T-cell (primary cell): ENCODE measurements around the gene TNPO3. TPM values are rescaled to one million over a fixed set of nuclear protein-coding genes. Genes with fewer than 3 reads are reported as not detected.

Experiments
- ATAC-seq, 4 experiments: fragments of 200-7000 bp in 3 of 4; fragments of 150-1000 bp in 1 of 4; cut with Tn5 transposase; replicated peaks in 1 of 4; 1 replicate in 3 of 4; 2 replicates in 1 of 4; pipeline ENCODE4 v1.10.0; 2021; ENCODE audit warnings: moderate library complexity in 3 of 4, mild to moderate bottlenecking in 2 of 4, moderate number of reproducible peaks in 1 of 4
- CTCF ChIA-PET, 2 donors: fragments of 300-600 bp; sonication (Branson Sonifier 250); formaldehyde crosslinking; loops; one replicate each; lab custom pipeline; 2022; ENCODE audit warnings: antibody characterized with exemption in 2 of 2; lab: Charles Lee
- POLR2A ChIA-PET, 2 donors: fragments of 300-600 bp; sonication (Branson Sonifier 250); formaldehyde crosslinking; loops; one replicate each; lab custom pipeline; 2022; ENCODE audit warnings: antibody characterized with exemption in 2 of 2; lab: Charles Lee
- DNase-seq, 35 experiments: peaks; one replicate each; pipeline versions ENCODE4 v3.0.0 to v3.0.0-alpha.2; 2013 to 2023
- H3K27ac ChIP-seq: one replicate; pipeline ENCODE4 v1.5.1; 2013; ENCODE audit warnings: low read length
- H3K27me3 ChIP-seq, 2 experiments: replicated peaks in 1 of 2; 1 replicate in 1 of 2; 2 replicates in 1 of 2; pipeline versions ENCODE4 v1.6.1 to v1.7.0; 2013; ENCODE audit warnings: low read length in 1 of 2, mixed read lengths in 1 of 2; ENCODE audit not compliant: control insufficient read depth in 2 of 2, insufficient read depth in 2 of 2; ENCODE audit errors: extremely low read depth in 1 of 2
- H3K36me3 ChIP-seq, 2 donors: 1 replicate in 1 of 2; 2 replicates in 1 of 2; pipeline versions ENCODE4 v1.6.1 to v1.7.0; 2013; ENCODE audit warnings: low read length in 1 of 2; ENCODE audit not compliant: control insufficient read depth in 2 of 2, insufficient read depth in 1 of 2; ENCODE audit errors: extremely low read depth in 1 of 2
- H3K4me1 ChIP-seq, 2 experiments: 1 replicate in 1 of 2; 2 replicates in 1 of 2; pipeline versions ENCODE4 v1.6.1 to v1.7.0; 2013; ENCODE audit warnings: low read length in 2 of 2, mixed read lengths in 1 of 2; ENCODE audit not compliant: insufficient read depth in 2 of 2, control insufficient read depth in 1 of 2; ENCODE audit errors: extremely low read depth in 1 of 2
- H3K4me3 ChIP-seq, 2 donors: 1 replicate in 1 of 2; 2 replicates in 1 of 2; pipeline versions ENCODE4 v1.5.1 to v1.7.0; 2013; ENCODE audit warnings: mild to moderate bottlenecking in 2 of 2, low read length in 1 of 2, moderate library complexity in 1 of 2; ENCODE audit not compliant: control insufficient read depth in 1 of 2; ENCODE audit errors: extremely low read depth in 1 of 2
- H3K9me3 ChIP-seq: 2 replicates; pipeline ENCODE4 v1.7.0; 2013
- H3K27ac Mint-ChIP-seq, 2 donors: one replicate each; pipeline ENCODE4 v1.8.0; 2020 to 2021; ENCODE audit warnings: mild to moderate bottlenecking in 2 of 2, mixed read lengths in 2 of 2
- H3K27me3 Mint-ChIP-seq, 2 donors: one replicate each; pipeline ENCODE4 v1.8.0; 2021 to 2022; ENCODE audit warnings: mixed read lengths in 2 of 2
- H3K36me3 Mint-ChIP-seq: one replicate; pipeline ENCODE4 v1.8.0; 2021; ENCODE audit warnings: mixed read lengths
- H3K4me1 Mint-ChIP-seq, 3 donors: one replicate each; pipeline ENCODE4 v1.8.0; 2020 to 2022; ENCODE audit warnings: mixed read lengths in 3 of 3, mild to moderate bottlenecking in 1 of 3
- H3K4me3 Mint-ChIP-seq, 3 donors: one replicate each; pipeline ENCODE4 v1.8.0; 2020 to 2022; ENCODE audit warnings: mild to moderate bottlenecking in 3 of 3, mixed read lengths in 3 of 3, moderate library complexity in 3 of 3
- H3K9me3 Mint-ChIP-seq, 3 donors: one replicate each; pipeline ENCODE4 v1.8.0; 2020 to 2022; ENCODE audit warnings: mixed read lengths in 3 of 3
- WGBS: methylation state at CpG from one replicate; pipeline ENCODE4 v1.1.5; 2013; ENCODE audit warnings: missing lambda C conversion rate; ENCODE audit not compliant: insufficient coverage; 5-methylcytosine and 5-hydroxymethylcytosine counted together
- total RNA-seq, 35 experiments: library from RNA in 6 of 35; stranded (reverse) in 6 of 35; fragments of 120-200 nt in 1 of 35; gene quantifications; one replicate each; pipeline versions ENCODE4 v1.2.1 to v1.2.4 and lab custom pipeline; 2013 to 2026

TNPO3 gene
- total RNA-seq, 5 donors from 2014 or later (not counting 1 experiment from before 2014, with no cell fraction given) = 26.5 to 39.9 (median 35.9) TPM

DNA sequence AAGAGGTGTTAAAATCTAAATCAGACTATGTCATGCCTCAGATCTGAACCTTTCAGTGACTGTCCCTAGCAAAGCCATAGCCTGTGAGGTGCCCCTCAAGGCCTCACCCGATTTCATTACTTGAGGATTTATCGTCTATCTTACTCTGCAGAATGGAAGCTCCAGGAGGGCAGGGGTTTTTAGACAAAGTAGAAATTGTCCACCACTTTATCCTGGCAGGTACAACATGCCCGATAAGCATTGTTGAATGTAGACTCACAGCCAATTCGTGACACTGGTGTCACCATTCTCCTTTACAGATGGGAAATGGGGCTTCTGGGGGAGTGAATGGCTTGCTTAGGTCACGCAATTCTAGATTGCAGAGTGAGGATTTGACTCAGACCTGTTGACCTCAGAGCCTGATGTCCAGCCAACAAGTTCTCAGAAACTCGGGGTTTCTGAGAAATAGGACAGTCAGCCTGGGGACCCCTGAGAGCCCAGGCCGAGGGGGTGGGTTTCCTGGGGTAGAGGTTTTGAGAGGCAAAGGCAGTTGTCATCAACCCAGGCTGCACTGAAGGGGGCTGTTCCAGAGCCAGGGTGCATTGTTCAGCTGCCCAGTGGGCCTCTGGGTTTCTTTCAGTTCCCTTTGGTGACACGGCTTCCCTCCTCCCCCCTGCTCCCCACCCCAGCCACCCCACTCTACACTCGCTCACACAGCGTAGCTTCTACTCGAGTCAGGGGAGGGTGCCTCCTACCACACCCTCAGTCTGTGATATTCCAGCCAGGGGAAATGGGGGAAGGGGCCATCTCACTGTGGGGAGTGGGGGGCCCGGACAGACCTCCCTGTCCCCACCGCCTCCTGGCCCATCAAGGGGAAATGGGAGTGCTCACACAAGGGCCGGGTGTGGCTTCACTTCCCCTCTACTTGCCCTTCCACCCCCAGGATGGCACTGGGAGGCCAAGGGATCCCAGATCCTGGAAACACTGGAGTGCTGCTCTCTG, 120.3 kb downstream of the TNPO3 start:
- Mint-ChIP-seq H3K27ac (no peak overlapping the region), H3K9me3 (no peaks in the 10 kb centered on the region), H3K4me3 (no peak overlapping the region)

DNA sequence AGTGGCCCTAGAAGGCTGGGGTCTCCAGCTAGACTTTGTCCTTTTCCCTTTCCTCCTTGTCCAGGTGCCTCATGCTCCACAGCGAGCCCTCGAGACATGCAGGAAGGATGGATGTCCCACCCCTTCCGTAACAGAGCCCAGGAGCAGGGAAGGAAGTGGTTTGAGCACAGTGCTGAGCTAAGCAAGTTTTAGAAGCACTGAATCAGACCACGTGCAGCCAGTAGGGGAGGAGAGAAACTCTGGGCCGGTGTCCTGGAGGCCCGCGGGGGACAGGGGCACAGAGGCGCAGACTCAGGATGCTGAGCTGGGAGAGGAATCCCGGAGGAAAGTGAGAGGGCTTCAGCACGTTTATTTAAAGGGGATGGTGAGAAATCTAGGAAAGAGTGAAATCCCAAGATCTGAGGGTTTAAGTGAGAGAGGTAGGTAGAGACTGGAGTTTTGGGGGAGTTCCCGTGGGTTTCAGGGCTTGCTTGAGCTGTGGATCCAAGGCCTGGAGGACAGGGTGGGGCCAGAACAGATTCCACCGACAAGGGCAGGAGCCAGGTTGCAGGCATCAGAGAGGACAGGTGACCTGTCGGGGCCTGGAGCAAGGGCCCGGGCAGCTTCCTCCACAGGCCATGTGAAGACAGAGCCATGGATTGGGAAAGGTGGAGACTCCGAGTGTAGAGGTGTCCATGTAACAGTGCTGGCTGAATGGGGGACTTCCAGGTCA, 121.6 kb downstream of the TNPO3 start:
- no peaks in the 10 kb centered on the region for H3K9me3 Mint-ChIP-seq
- peak overlapping the region; percentile 88 to 89 for H3K27ac Mint-ChIP-seq
- ChIA-PET CTCF (no interaction called here), POLR2A (no interaction called here)
- Histone ChIP-seq H3K27ac (peak overlapping the region; percentile 38), H3K4me1 (peaks cover 7 to 23% of the 10 kb centered on the region in 2 experiments), H3K9me3 (no peaks in the 10 kb centered on the region), H3K27me3 (peaks cover 0 to 38% of the 10 kb centered on the region in 2 experiments), H3K36me3 (no peaks in the 10 kb centered on the region), H3K4me3 (peak overlapping the region in 1 of 2 donors; percentile 24)
- H3K27me3 Mint-ChIP-seq = peaks cover 8 to 9% of the 10 kb centered on the region in 2 donors
- peak in 14 of 35 experiments; percentile 14 to 59 (median 24) for DNase-seq
- 36% methylated on average over 12 of the region's 15 CpGs for WGBS
- ATAC-seq = peak; percentile 83 to 93 (median 90)
- peak overlapping the region; percentile 38 to 68 (median 63) for H3K4me3 Mint-ChIP-seq
- peaks cover 18 to 33% (median 23%) of the 10 kb centered on the region in 3 donors for H3K4me1 Mint-ChIP-seq
- no peaks in the 10 kb centered on the region for H3K36me3 Mint-ChIP-seq

More for the DNA sequence above, 120.3 kb downstream of the TNPO3 start:
- no peak for DNase-seq
- H3K27ac ChIP-seq = no peak overlapping the region
- POLR2A ChIA-PET = no interaction called here
- H3K4me3 ChIP-seq = no peak overlapping the region
- 96% methylated on average over 5 of the region's 14 CpGs for WGBS
- peaks cover 7 to 37% of the 10 kb centered on the region in 2 experiments for H3K4me1 ChIP-seq
- peaks cover 12% of the 10 kb centered on the region in 2 donors for H3K27me3 Mint-ChIP-seq
- CTCF ChIA-PET = no interaction called here
- no peaks in the 10 kb centered on the region for H3K36me3 ChIP-seq
- H3K4me1 Mint-ChIP-seq = peaks cover 28 to 41% (median 28%) of the 10 kb centered on the region in 3 donors
- peaks cover 0 to 38% of the 10 kb centered on the region in 2 experiments for H3K27me3 ChIP-seq
- H3K9me3 ChIP-seq = no peaks in the 10 kb centered on the region
- no peaks in the 10 kb centered on the region for H3K36me3 Mint-ChIP-seq
- ATAC-seq = no peak

DNA sequence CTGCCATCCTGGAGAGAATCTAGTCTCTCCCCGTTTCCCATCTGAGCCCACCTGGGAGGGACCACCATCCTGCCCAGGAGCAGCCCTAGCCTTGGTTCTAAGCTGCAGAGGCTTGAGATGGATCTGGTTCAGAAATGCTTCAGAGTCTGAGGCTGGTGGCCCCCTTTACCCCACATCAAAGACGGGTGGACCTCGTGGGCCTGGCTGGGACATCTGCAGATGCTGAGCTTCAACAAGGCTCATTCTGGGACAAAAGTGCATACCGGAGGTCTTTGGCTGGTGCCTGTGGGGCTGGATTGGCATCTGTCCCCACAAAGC, 122.1 kb downstream of the TNPO3 start:
- ChIA-PET POLR2A (no interaction called here), CTCF (no interaction called here)
- Histone ChIP-seq H3K36me3 (no peaks in the 10 kb centered on the region), H3K4me1 (peaks cover 7 to 23% of the 10 kb centered on the region in 2 experiments), H3K9me3 (no peaks in the 10 kb centered on the region), H3K27ac (peak overlapping the region; percentile 38), H3K27me3 (peaks cover 0 to 39% of the 10 kb centered on the region in 2 experiments), H3K4me3 (peak overlapping the region in 1 of 2 donors; percentile 24)
- Mint-ChIP-seq H3K27me3 (peaks cover 8 to 9% of the 10 kb centered on the region in 2 donors), H3K4me1 (peaks cover 17 to 32% (median 22%) of the 10 kb centered on the region in 3 donors), H3K27ac (no peak overlapping the region), H3K4me3 (peak overlapping the region in 2 of 3 donors; percentile 63 to 68), H3K36me3 (no peaks in the 10 kb centered on the region), H3K9me3 (no peaks in the 10 kb centered on the region)
- ATAC-seq (peak in 2 of 4 experiments; percentile 10 to 14), DNase-seq (no peak)
- whole genome bisulfite sequencing = 34% methylated on average over 4 of the region's 4 CpGs

DNA sequence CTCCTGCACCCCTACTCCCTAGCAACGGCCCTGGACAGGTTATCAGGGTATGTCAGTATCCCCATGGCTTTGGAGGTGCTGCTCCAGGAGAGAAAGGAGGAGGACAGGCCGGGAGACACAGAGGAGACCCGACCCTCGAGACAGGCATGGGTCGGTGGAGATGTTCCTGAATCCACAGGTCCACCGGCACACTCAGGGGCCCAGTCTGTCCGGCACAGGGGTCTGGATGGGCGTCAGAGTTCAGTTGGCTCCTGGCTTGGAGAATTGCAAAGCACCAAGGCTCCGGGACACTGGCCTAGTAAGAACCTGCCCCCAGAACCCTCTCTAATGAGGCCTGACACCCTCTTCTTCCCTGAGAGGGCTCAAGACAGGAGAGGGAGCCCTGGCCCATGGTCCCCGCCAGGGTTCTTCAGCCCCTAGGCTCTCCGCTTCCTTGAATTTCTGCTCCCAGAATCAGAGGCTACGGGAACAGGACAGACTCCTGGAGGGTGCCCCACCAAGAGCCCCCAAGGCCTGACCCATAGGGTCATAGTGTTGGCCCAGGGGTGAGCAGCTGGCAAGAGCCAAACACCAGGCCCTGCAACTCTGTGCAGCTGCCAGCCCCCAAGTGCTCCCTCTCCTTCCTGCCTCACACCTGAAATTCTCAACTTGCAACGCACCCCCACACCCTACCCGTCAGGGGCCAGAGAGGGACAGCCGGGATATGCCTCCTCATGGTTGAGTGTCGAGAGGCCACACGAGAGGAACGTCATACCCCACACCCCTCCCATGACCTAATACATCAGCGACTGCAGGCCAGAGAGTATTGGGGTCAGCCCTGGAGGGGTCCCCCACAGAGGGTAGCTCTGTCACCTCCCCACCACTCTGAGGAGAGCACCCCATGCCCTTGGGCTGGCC, 122.7 kb downstream of the TNPO3 start:
- Histone ChIP-seq H3K27ac (no peak overlapping the region), H3K4me1 (peaks cover 7 to 18% of the 10 kb centered on the region in 2 experiments), H3K36me3 (no peaks in the 10 kb centered on the region), H3K27me3 (peaks cover 0 to 34% of the 10 kb centered on the region in 2 experiments), H3K9me3 (no peaks in the 10 kb centered on the region), H3K4me3 (no peak overlapping the region)
- ATAC-seq (no peak), DNase-seq (no peak)
- ChIA-PET POLR2A (no interaction called here), CTCF (no interaction called here)
- H3K9me3 Mint-ChIP-seq = no peaks in the 10 kb centered on the region
- peak overlapping the region in 1 of 3 donors; percentile 7 for H3K4me3 Mint-ChIP-seq
- peak overlapping the region in 1 of 2 donors; percentile 4 for H3K27ac Mint-ChIP-seq
- H3K27me3 Mint-ChIP-seq = peaks cover 6 to 8% of the 10 kb centered on the region in 2 donors
- H3K4me1 Mint-ChIP-seq = peaks cover 16 to 29% (median 19%) of the 10 kb centered on the region in 3 donors
- 95% methylated on average over 9 of the region's 19 CpGs for WGBS
- no peaks in the 10 kb centered on the region for H3K36me3 Mint-ChIP-seq

DNA sequence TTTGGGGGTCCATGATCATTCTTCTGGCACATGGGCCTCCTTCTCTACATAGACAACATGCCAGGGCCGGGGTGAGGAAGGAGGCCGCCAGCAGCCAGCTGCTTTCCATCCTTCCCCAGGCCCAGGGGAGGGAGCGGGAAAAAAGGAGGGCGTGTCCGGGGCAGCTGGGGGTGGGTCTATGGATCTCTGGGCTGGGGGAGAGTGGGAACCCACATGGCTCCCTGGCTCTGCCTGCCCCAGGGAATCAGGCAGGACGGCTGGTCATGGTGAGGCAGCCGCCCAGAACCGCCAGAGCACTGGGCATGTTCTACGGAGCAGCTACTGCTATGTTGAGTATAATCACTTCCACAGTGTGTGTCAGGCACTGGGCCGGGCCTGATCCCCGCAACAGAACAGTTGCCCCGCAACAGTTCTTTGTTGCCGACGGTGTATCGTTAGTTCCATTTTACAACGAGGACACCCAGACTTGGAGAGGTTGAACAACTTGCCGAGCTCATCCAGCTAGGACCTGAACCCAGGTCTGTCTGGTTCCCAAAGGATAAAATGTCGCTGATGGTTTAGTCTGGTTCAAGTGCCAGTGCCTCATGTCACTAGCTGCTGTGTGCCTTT, 123.6 kb downstream of the TNPO3 start:
- H3K27ac Mint-ChIP-seq = peak overlapping the region in 1 of 2 donors; percentile 4
- POLR2A ChIA-PET = no interaction called here
- Histone ChIP-seq H3K36me3 (no peaks in the 10 kb centered on the region), H3K4me3 (no peak overlapping the region), H3K4me1 (peaks cover 7 to 18% of the 10 kb centered on the region in 2 experiments), H3K27me3 (peaks cover 0 to 29% of the 10 kb centered on the region in 2 experiments), H3K9me3 (no peaks in the 10 kb centered on the region), H3K27ac (no peak overlapping the region)
- DNase-seq = no peak
- peaks cover 0 to 3% of the 10 kb centered on the region in 2 donors for H3K27me3 Mint-ChIP-seq
- over 99% methylated on average over 16 of the region's 18 CpGs for WGBS
- no peaks in the 10 kb centered on the region for H3K9me3 Mint-ChIP-seq
- no peak overlapping the region for H3K4me3 Mint-ChIP-seq
- no peak for ATAC-seq
- peaks cover 11 to 24% (median 13%) of the 10 kb centered on the region in 3 donors for H3K4me1 Mint-ChIP-seq
- CTCF ChIA-PET = interaction anchor here in 1 of 2 donors (0.5 kb wide), 1 partner anchor 34 kb away, joined by 6 read pairs; no protein-coding TSS in a partner anchor
- H3K36me3 Mint-ChIP-seq = no peaks in the 10 kb centered on the region
